ENCODE measurements around the gene OCRL. TPM values are rescaled to one million over a fixed set of nuclear protein-coding genes. Genes with fewer than 3 reads are reported as not detected.
"Not testable (repeated sequence)": the region's sequence is repeated elsewhere in the genome, so short reads cannot be mapped to it uniquely, and the experiment has no call there.

The OCRL gene
- total RNA-seq, 1 donor from 2014 or later, result 10.2 TPM

- Histone ChIP-seq H3K4me3 (no peak overlapping the region), H3K27ac (replicated peaks) (no peak overlapping the region), H3K9me3 (replicated peaks) (no peaks in the 10 kb centered on the region), H3K27me3 (ENCODE audit: low read depth) (no peaks in the 10 kb centered on the region), H3K36me3 (peaks cover 58% of the 10 kb centered on the region), H3K4me1 (peaks cover 16% of the 10 kb centered on the region)
- intact Hi-C loops (cut with micrococcal nuclease), result no loop called here
- DNase-seq, result no peak
- TF ChIP-seq, protein P1, sequence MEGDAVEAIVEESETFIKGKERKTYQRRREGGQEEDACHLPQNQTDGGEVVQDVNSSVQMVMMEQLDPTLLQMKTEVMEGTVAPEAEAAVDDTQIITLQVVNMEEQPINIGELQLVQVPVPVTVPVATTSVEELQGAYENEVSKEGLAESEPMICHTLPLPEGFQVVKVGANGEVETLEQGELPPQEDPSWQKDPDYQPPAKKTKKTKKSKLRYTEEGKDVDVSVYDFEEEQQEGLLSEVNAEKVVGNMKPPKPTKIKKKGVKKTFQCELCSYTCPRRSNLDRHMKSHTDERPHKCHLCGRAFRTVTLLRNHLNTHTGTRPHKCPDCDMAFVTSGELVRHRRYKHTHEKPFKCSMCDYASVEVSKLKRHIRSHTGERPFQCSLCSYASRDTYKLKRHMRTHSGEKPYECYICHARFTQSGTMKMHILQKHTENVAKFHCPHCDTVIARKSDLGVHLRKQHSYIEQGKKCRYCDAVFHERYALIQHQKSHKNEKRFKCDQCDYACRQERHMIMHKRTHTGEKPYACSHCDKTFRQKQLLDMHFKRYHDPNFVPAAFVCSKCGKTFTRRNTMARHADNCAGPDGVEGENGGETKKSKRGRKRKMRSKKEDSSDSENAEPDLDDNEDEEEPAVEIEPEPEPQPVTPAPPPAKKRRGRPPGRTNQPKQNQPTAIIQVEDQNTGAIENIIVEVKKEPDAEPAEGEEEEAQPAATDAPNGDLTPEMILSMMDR (IDR thresholded peaks at IDR 0.05; ENCODE audit: borderline replicate concordance), result no peak
Measured at GRCh38 chrX:129565046-129565650, 25.1 kb downstream of the OCRL start.

DNA sequence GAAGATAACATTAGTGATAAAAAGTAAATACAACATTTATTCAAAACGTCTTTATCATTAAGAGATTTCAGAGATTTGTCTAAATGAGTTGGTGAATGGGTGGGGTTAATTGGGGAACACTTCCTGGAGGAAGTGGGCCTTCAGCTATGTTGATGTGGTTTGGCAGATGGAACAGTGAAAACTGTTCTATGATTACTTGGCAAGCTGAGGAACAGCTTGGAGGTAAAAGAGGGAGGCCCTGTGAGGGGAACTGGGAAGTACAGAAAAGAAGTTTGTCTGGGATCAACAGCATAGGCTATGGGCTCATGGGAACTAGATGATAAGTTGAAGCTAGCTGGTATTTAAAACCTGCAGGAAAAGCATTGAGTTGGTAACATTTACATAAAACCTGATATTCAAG, 26.0 kb downstream of the OCRL start:
- peaks cover 16% of the 10 kb centered on the region for H3K4me1 ChIP-seq
- no peaks in the 10 kb centered on the region for H3K9me3 ChIP-seq (replicated peaks)
- H3K4me3 ChIP-seq, result no peak overlapping the region
- peaks cover 56% of the 10 kb centered on the region for H3K36me3 ChIP-seq
- no peaks in the 10 kb centered on the region for H3K27me3 ChIP-seq (ENCODE audit: low read depth)
- TF ChIP-seq, protein P1 (IDR thresholded peaks at IDR 0.05; ENCODE audit: borderline replicate concordance), result no peak
- intact Hi-C loops (cut with micrococcal nuclease), result no loop called here
- H3K27ac ChIP-seq (replicated peaks), result no peak overlapping the region
- no peak for DNase-seq

DNA sequence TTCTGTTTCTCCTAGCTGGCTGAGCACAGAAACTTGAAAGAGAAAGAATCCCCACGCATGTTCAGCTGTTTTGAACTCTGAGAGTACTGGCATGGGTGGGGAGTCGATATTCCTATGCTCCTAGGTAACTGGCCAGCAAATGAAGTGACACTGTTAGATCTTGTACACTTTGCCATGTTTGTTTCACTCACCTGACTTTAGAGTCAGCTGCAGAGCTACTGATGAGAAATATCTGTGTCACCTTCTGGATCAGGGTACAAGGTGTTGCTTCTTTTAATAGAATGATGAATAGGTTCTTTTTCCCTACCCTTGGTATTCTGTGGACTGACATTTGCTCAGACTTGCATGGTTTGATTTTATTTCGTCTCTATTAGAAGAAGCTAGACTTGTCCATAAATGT, 28.3 kb downstream of the OCRL start:
- H3K9me3 ChIP-seq (replicated peaks), result no peaks in the 10 kb centered on the region
- TF ChIP-seq, protein P1 (IDR thresholded peaks at IDR 0.05; ENCODE audit: borderline replicate concordance), result no peak
- intact Hi-C loops (cut with micrococcal nuclease), result no loop called here
- no peak overlapping the region for H3K27ac ChIP-seq (replicated peaks)
- DNase-seq, result no peak
- H3K27me3 ChIP-seq (ENCODE audit: low read depth), result no peaks in the 10 kb centered on the region
- peaks cover 36% of the 10 kb centered on the region for H3K36me3 ChIP-seq
- peaks cover 16% of the 10 kb centered on the region for H3K4me1 ChIP-seq
- H3K4me3 ChIP-seq, result no peak overlapping the region

- no peak for DNase-seq
- H3K4me1 ChIP-seq, result no peaks in the 10 kb centered on the region
- no peak overlapping the region for H3K4me3 ChIP-seq
- H3K36me3 ChIP-seq, result peaks cover 53% of the 10 kb centered on the region
- no peak overlapping the region for H3K27ac ChIP-seq (replicated peaks)
- intact Hi-C loops (cut with micrococcal nuclease), result no loop called here
- no peaks in the 10 kb centered on the region for H3K9me3 ChIP-seq (replicated peaks)
- no peaks in the 10 kb centered on the region for H3K27me3 ChIP-seq (ENCODE audit: low read depth)
- TF ChIP-seq, protein P1 (IDR thresholded peaks at IDR 0.05; ENCODE audit: borderline replicate concordance), result no peak
Measured at GRCh38 chrX:129572422-129572821, 32.4 kb downstream of the OCRL start.

GRCh38 chrX:129573652-129574051, 33.6 kb downstream of the OCRL start:
- H3K27ac ChIP-seq (replicated peaks); H3K4me1 ChIP-seq; H3K4me3 ChIP-seq; intact Hi-C loops (cut with micrococcal nuclease); H3K27me3 ChIP-seq (ENCODE audit: low read depth); H3K9me3 ChIP-seq (replicated peaks); DNase-seq: not testable (repeated sequence)
- H3K36me3 ChIP-seq, result peaks cover 45% of the 10 kb centered on the region

DNA sequence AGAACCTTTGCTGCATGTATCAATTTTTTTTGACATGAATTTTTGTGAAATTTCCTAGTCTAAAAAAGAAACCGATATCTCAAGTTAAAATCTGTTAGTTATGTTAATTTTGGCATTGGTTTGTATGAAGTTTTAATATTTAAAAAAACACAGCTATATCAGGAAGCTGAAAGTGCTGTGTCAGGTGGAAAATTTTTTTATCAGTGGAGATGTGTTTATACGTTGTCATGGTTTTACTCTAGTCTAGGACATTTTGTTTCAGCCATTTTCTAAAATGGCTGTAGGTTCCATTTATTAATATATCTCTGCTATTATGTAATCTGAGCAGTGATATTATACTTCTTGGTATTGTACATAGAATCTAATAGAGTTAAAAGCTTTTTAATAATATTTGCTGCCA, 34.2 kb downstream of the OCRL start:
- Histone ChIP-seq H3K27ac (replicated peaks) (no peak overlapping the region), H3K4me3 (no peak overlapping the region), H3K9me3 (replicated peaks) (no peaks in the 10 kb centered on the region), H3K27me3 (ENCODE audit: low read depth) (no peaks in the 10 kb centered on the region), H3K4me1 (no peaks in the 10 kb centered on the region), H3K36me3 (peaks cover 39% of the 10 kb centered on the region)
- intact Hi-C loops (cut with micrococcal nuclease), result no loop called here
- TF ChIP-seq, protein P1 (IDR thresholded peaks at IDR 0.05; ENCODE audit: borderline replicate concordance), result no peak
- no peak for DNase-seq

Measured in left ventricle myocardium inferior (tissue), 1 donor.